Liver (tissue), 9 donors: Measurements from ENCODE around the gene EIF4A2. TPM values are rescaled to one million over a fixed set of nuclear protein-coding genes. Genes with fewer than 3 reads are reported as not detected.

Experiments used
- DNase-seq: peaks from one replicate; pipeline ENCODE4 v3.0.0-alpha.2; 2017; ENCODE audit warnings: low spot score
- H3K27ac ChIP-seq, 2 donors: one replicate each; pipeline ENCODE4 v1.7.0; 2013; ENCODE audit warnings: inconsistent platforms in 2 of 2, low read length in 2 of 2, control low read depth in 1 of 2, low read depth in 1 of 2, mild to moderate bottlenecking in 1 of 2
- H3K27me3 ChIP-seq, 4 donors: one replicate each; pipeline versions ENCODE4 v1.6.1 to v1.7.0; 2013; ENCODE audit warnings: low read length in 3 of 4, inconsistent platforms in 1 of 4, mild to moderate bottlenecking in 1 of 4, moderate library complexity in 1 of 4; ENCODE audit not compliant: control insufficient read depth in 4 of 4, insufficient read depth in 4 of 4
- H3K36me3 ChIP-seq, 4 donors: one replicate each; pipeline versions ENCODE4 v1.6.1 to v1.7.0; 2013; ENCODE audit warnings: low read length in 3 of 4, mild to moderate bottlenecking in 3 of 4, low read depth in 1 of 4, moderate library complexity in 1 of 4; ENCODE audit not compliant: control insufficient read depth in 4 of 4, insufficient read depth in 3 of 4
- H3K4me1 ChIP-seq, 4 donors: one replicate each; pipeline versions ENCODE4 v1.6.1 to v1.7.0; 2013; ENCODE audit warnings: low read length in 3 of 4, mild to moderate bottlenecking in 3 of 4, moderate library complexity in 1 of 4; ENCODE audit not compliant: control insufficient read depth in 4 of 4, insufficient read depth in 4 of 4
- H3K4me3 ChIP-seq, 3 donors: one replicate each; pipeline versions ENCODE4 v1.6.1 to v1.7.0; 2013; ENCODE audit warnings: low read length in 3 of 3, control low read depth in 1 of 3, low read depth in 1 of 3, mild to moderate bottlenecking in 1 of 3
- H3K9ac ChIP-seq, 2 donors: one replicate each; pipeline ENCODE4 v1.7.0; 2013; ENCODE audit warnings: low read length in 2 of 2, mild to moderate bottlenecking in 2 of 2, moderate library complexity in 2 of 2, control low read depth in 1 of 2, low read depth in 1 of 2
- H3K9me3 ChIP-seq, 4 donors: one replicate each; pipeline versions ENCODE4 v1.6.1 to v1.7.0; 2013; ENCODE audit warnings: low read length in 3 of 4; ENCODE audit not compliant: control insufficient read depth in 4 of 4
- CTCF ChIP-seq: fragments of 150-350 bp; IDR thresholded peaks from 2 replicates; pipeline ENCODE4 v1.5.1; 2017; ENCODE audit warnings: improper control_type of control experiment, low read depth, low read length; ENCODE audit not compliant: missing input control
- FOXA1 ChIP-seq: IDR thresholded peaks from 2 replicates; pipeline ENCODE4 v1.6.1; 2016; ENCODE audit warnings: antibody characterized with exemption
- FOXA2 ChIP-seq: IDR thresholded peaks from 2 replicates; pipeline ENCODE4 v1.6.1; 2016; ENCODE audit warnings: antibody characterized with exemption
- GABPA ChIP-seq, 2 donors: IDR thresholded peaks in 1 of 2; conservative IDR thresholded peaks in 1 of 2; 2 replicates each; pipeline ENCODE4 v1.6.1; 2016; ENCODE audit warnings: antibody characterized with exemption in 2 of 2, mild to moderate bottlenecking in 1 of 2, moderate library complexity in 1 of 2
- HNF4G ChIP-seq: IDR thresholded peaks from 2 replicates; pipeline ENCODE4 v1.6.1; 2016; ENCODE audit warnings: antibody characterized with exemption
- JUND ChIP-seq, 2 donors: IDR thresholded peaks; 2 replicates each; pipeline ENCODE4 v1.6.1; 2016; ENCODE audit warnings: antibody characterized with exemption in 2 of 2
- RAD21 ChIP-seq, 2 donors: IDR thresholded peaks; 2 replicates each; pipeline ENCODE4 v1.6.1; 2016; ENCODE audit warnings: antibody characterized with exemption in 2 of 2, mild to moderate bottlenecking in 2 of 2
- REST ChIP-seq: IDR thresholded peaks from 2 replicates; pipeline ENCODE4 v1.6.1; 2016; ENCODE audit warnings: antibody characterized with exemption, mild to moderate bottlenecking
- RXRA ChIP-seq, 2 donors: IDR thresholded peaks; 2 replicates each; pipeline ENCODE4 v1.6.1; 2017 to 2018; ENCODE audit warnings: antibody characterized with exemption in 2 of 2, mild to moderate bottlenecking in 1 of 2
- SP1 ChIP-seq: IDR thresholded peaks from 2 replicates; pipeline ENCODE4 v1.6.1; 2018; ENCODE audit warnings: antibody characterized with exemption, mild to moderate bottlenecking
- TAF1 ChIP-seq: conservative IDR thresholded peaks from 2 replicates; pipeline ENCODE4 v1.6.1; 2016; ENCODE audit warnings: antibody characterized with exemption, mild to moderate bottlenecking
- YY1 ChIP-seq: IDR thresholded peaks from 2 replicates; pipeline ENCODE4 v1.6.1; 2016; ENCODE audit warnings: antibody characterized with exemption, mild to moderate bottlenecking
- WGBS: extraction: QIAGEN DNeasy Blood & Tissue Kit; methylation state at CpG from one replicate; pipeline ENCODE4 v1.1.7; 2013; 5-methylcytosine and 5-hydroxymethylcytosine counted together
- polyA plus RNA-seq, 2 donors: library from polyadenylated mRNA; stranded (reverse) in 1 of 2; unstranded in 1 of 2; fragments of 200-250 nt in 1 of 2; fragments of >200 nt in 1 of 2; fragmentation: Nextera tagmentation in 1 of 2; extraction: Ambion mirVana in 1 of 2; gene quantifications; one replicate each; pipeline versions ENCODE4 v1.2.1 to v1.2.3, GENCODE V29; 2013 to 2015
- total RNA-seq, 2 donors: library from RNA; depleted of rRNA; stranded (reverse); fragments of >200 nt; gene quantifications; one replicate each; pipeline ENCODE4 v1.2.3, GENCODE V29; 2014
- TF ChIP-seq, protein P1 (sequence below): IDR thresholded peaks from 2 replicates; pipeline ENCODE4 v1.6.1; 2016; ENCODE audit warnings: antibody characterized with exemption
- donor health status: healthy.
- donor health status: healthy.
- donor health status: healthy.
- donor health status: healthy.
- donor health status: healthy.

EIF4A2 gene
- total and polyA plus RNA-seq, 4 donors: 81.4 to 373 (median 172) TPM

DNA sequence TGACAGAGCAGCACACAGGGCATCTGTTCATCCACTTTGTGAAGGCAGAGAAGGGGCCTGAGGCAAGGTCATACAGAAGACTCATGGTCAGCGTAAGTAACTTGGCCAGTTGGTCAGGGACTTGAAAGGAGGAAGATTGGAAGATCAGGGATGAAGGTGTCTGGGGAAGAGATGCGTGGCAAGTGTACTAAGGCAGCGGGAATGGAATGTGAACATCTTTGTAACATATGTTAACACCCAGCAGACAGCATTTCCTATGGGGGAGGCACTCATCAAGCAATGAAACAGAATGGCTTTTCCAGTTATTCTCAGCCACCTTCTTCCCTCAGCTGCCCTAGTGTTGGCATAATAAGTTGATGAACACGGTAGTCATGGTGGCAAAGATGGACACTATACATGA, 30.7 kb downstream of the EIF4A2 start:
- no peak overlapping the region for H3K4me3 ChIP-seq
- TF ChIP-seq FOXA1 (no peak), TAF1 (no peak), CTCF (no peak)
- H3K27me3 ChIP-seq: no peaks in the 10 kb centered on the region
- H3K4me1 ChIP-seq: no peaks in the 10 kb centered on the region
- H3K9ac ChIP-seq: no peak overlapping the region
- no peak overlapping the region for H3K27ac ChIP-seq
- 95% methylated on average over 4 of the region's 4 CpGs for WGBS
- H3K36me3 ChIP-seq: no peaks in the 10 kb centered on the region
- DNase-seq: no peak
- no peaks in the 10 kb centered on the region for H3K9me3 ChIP-seq

DNA sequence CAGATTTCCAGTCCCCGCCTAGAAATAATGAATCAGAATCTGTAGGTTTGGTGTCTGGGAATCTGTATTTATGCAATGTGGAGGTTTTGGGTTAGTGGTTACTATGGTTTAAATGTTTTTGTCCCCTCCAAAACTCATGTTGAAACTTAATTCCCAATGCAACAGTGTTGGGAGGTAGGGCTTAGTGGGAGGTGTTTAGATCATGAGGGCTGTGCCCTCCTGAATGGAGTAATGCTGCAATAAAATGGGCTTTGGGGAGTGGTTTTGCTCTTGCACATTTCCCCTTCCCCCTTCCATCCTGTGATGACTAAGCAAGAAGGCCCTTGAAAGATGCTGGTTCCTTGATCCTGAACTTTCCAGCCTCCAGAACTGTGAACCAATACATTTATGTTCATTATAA, 32.1 kb downstream of the EIF4A2 start:
- 92% methylated on average over 1 of the region's 1 CpG for WGBS
- DNase-seq: no peak
- H3K4me3 ChIP-seq: no peak overlapping the region
- TF ChIP-seq, protein P1, sequence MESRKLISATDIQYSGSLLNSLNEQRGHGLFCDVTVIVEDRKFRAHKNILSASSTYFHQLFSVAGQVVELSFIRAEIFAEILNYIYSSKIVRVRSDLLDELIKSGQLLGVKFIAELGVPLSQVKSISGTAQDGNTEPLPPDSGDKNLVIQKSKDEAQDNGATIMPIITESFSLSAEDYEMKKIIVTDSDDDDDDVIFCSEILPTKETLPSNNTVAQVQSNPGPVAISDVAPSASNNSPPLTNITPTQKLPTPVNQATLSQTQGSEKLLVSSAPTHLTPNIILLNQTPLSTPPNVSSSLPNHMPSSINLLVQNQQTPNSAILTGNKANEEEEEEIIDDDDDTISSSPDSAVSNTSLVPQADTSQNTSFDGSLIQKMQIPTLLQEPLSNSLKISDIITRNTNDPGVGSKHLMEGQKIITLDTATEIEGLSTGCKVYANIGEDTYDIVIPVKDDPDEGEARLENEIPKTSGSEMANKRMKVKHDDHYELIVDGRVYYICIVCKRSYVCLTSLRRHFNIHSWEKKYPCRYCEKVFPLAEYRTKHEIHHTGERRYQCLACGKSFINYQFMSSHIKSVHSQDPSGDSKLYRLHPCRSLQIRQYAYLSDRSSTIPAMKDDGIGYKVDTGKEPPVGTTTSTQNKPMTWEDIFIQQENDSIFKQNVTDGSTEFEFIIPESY: no peak
- TF ChIP-seq REST (no peak), GABPA (IDR thresholded peaks at IDR 0.05 in 1 of 2, conservative IDR thresholded peaks at IDR 0.05 in 1 of 2) (no peak), FOXA2 (no peak), SP1 (no peak), RAD21 (IDR thresholded peaks at IDR 0.05) (no peak), JUND (IDR thresholded peaks at IDR 0.05) (no peak), HNF4G (no peak), FOXA1 (no peak), TAF1 (no peak), RXRA (IDR thresholded peaks at IDR 0.05) (no peak), YY1 (no peak), CTCF (no peak)
- no peaks in the 10 kb centered on the region for H3K36me3 ChIP-seq
- no peak overlapping the region for H3K9ac ChIP-seq
- H3K9me3 ChIP-seq: no peaks in the 10 kb centered on the region
- H3K27me3 ChIP-seq: no peaks in the 10 kb centered on the region
- H3K4me1 ChIP-seq: no peaks in the 10 kb centered on the region
- no peak overlapping the region for H3K27ac ChIP-seq
